ENCODE results near the gene TSHZ2. TPM values are rescaled to one million over a fixed set of nuclear protein-coding genes. Genes with fewer than 3 reads are reported as not detected.

TSHZ2 gene
- total and polyA plus RNA-seq, 9 of the 15 experiments (the other 6 are each of a cell fraction or from before 2014, with no cell fraction given), result 0.03 to 0.20 (median 0.05) TPM; not detected in 4

DNA sequence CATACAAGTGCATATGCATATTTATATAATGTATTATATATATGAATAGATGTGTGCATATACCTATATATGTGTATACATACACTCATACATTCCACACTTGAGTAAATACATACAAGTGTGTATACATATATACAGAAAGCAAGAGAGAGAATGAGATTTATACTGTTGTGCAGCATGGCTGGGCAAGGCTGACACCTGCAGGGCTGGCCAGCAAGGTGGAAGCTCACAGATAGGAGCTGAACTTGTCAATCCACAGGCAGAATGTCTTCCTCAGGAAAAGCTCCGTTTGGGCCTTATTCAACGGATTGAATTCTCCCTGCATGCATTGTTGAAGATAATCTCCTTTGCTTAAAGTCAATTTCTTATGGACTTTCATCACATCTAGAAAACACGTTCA is 364.7 kb downstream of the TSHZ2 start (continued):
- TF ChIP-seq DEAF1 (CRISPR knock-in tag; IDR thresholded peaks at IDR 0.05), result no peak; the same call in 1 of the 2 replicates

DNA sequence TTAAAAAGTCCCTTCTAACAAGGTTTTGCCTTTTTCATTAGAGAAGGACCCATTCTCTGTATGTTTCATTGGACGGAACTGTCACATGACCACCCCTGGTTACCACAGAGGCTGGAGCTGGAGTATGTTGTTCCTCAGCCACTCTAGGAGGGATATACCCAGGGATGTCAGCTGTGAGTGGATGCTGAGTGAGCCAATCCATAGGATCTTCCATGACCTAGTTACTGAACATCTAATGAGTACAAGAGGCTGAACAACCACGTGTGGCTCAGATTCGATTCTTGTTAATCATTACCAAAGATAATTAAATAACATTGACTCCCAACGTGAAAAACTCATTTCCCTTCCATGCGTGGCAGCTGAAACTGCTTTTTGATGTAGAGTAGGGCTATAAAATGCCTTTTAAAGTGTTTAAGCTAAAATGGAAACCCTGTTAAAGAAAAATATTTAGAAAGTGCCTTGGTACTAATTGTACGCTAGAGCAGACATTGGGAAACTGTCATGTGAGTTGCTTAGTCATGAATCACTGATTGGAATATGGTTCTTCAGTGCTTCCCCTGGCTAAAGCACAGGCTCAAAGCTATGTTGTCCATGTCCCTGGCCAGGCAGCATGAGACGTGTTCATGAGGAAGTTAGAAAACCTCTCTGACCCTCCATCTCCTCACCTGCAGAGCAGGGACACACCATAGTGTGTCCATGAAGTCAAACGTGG is 365.4 kb downstream of the TSHZ2 start:
- FAIRE-seq (no peak), ATAC-seq (no peak), DNase-seq (ENCODE audit: extremely low read depth in 1 of 4, low spot score in 3 of 4) (no peak)
- intact Hi-C loops (cut with micrococcal nuclease), result loop anchor here (5.0 kb wide), 1 partner anchor 120 kb away; no protein-coding TSS in a partner anchor
- POLR2A ChIA-PET, result interaction anchor here (1.0 to 1.2 kb wide), 2 partner anchors 10 to 11 kb away, joined by 3 to 4 read pairs; no protein-coding TSS in a partner anchor
- Histone ChIP-seq H3K9ac (ENCODE audit: insufficient read depth in 1 of 2, low read depth in 2 of 2, low read length in 2 of 2) (no peak overlapping the region), H3K9me3 (replicated peaks; ENCODE audit: control insufficient read depth, insufficient read depth, low read depth, low read length) (no peaks in the 10 kb centered on the region), H3K79me2 (ENCODE audit: control insufficient read depth, insufficient read depth, low read length) (no peaks in the 10 kb centered on the region), H3K4me2 (ENCODE audit: insufficient read depth, low read length) (no peak overlapping the region), H3K4me1 (replicated peaks in 1 of 2; ENCODE audit: control insufficient read depth in 2 of 2, insufficient read depth in 2 of 2, low read length in 2 of 2) (peaks cover 0 to 9% of the 10 kb centered on the region in 2 experiments; a peak in 3 of 5 replicates), H3K9me1 (ENCODE audit: control insufficient read depth, insufficient read depth, low read length) (peaks cover 3% of the 10 kb centered on the region), H3K27me3 (ENCODE audit: control insufficient read depth in 2 of 2, insufficient read depth in 2 of 2, low read length in 2 of 2) (peaks cover 0 to 7% of the 10 kb centered on the region in 2 experiments; a peak in 1 of 5 replicates), H3K36me3 (ENCODE audit: control insufficient read depth, insufficient read depth, low read length) (no peaks in the 10 kb centered on the region), H4K20me1 (replicated peaks; ENCODE audit: control insufficient read depth, insufficient read depth, low read length) (no peaks in the 10 kb centered on the region), H3K4me3 (no peak overlapping the region), H3K27ac (ENCODE audit: extremely low read depth, low read depth, low read length) (no peak overlapping the region), H2AFZ (ENCODE audit: low read depth, low read length) (no peak overlapping the region)
- in situ Hi-C loops (cut with MboI), result no loop called here
- no TSS peak for BruUV-seq (replicated peaks)
- WGBS (ENCODE audit: insufficient coverage, low coverage, missing lambda C conversion rate), result 16% methylated on average over 8 of the region's 8 CpGs
- CTCF ChIA-PET (ENCODE audit: low intra/inter-chr PET ratio), result no interaction called here
- no peak for TF ChIP-seq ZNF436 (CRISPR knock-in tag; IDR thresholded peaks at IDR 0.05)
- TF ChIP-seq, protein P1, sequence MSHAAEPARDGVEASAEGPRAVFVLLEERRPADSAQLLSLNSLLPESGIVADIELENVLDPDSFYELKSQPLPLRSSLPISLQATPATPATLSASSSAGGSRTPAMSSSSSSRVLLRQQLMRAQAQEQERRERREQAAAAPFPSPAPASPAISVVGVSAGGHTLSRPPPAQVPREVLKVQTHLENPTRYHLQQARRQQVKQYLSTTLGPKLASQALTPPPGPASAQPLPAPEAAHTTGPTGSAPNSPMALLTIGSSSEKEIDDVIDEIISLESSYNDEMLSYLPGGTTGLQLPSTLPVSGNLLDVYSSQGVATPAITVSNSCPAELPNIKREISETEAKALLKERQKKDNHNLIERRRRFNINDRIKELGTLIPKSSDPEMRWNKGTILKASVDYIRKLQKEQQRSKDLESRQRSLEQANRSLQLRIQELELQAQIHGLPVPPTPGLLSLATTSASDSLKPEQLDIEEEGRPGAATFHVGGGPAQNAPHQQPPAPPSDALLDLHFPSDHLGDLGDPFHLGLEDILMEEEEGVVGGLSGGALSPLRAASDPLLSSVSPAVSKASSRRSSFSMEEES (CRISPR knock-in tag; IDR thresholded peaks at IDR 0.05), result peak; percentile 57; the same call in 1 of the 2 replicates
- TF ChIP-seq SMAD1 (IDR thresholded peaks at IDR 0.05; ENCODE audit: low read depth, low read length, partially characterized antibody), result no peak
- 0 out of 2 replicates have a peak, but pooled peaks have one; percentile 13 for TF ChIP-seq NFE2 (IDR thresholded peaks at IDR 0.05; ENCODE audit: low read depth)
